Stimulated activated CD4-positive, alpha-beta T cell treated with anti-CD3 and anti-CD28 coated beads, Interleukin-15, amount 100 ng/mL, for 48 hours (primary cell): ENCODE data around the gene PRR15L.

Experiments
- DNase-seq, 2 donors: peaks; one replicate each; pipeline ENCODE4 v3.0.0-alpha.2; 2020; ENCODE audit warnings: low read depth in 2 of 2

PRR15L gene

DNA sequence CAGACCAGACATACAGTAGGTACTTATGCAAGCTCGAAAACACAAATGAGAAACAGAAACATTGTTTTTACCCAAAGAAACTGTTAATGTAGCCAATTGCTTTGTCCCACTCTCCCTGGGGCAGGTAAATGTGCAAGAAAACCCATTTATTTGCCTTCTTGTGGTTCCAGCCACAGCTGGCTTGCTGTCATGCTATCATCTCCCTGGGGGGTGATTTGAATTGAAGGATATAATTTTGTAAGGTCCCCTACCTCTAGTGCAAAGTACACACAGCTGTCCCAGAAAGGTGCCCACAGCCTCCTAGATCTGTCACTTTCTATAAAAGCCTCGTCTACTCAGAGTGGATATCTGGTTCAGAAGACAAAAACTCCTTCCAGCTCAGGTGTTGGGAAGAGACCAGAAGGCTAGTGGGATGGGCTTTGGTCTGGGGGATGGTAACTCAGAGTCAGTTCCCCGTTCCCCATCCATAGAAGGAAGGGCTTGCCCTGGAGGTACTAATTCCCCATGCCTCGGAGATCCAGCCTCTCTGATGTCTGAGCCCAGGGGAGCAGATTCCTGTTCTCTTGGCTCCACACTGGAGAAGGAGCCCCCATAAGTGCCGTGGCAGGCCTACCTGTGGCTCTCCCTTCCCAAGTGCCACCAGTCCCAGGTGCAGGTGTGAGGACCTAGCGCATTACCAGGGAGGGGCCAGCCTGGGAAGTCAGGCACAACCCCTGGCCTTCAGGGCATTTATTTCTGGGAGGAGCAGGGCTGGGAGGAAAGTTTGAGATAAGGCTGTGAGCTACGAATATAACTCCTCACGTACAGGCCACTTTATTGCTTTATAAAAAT is 2.4 kb upstream of the PRR15L start:
- DNase-seq: no peak

DNA sequence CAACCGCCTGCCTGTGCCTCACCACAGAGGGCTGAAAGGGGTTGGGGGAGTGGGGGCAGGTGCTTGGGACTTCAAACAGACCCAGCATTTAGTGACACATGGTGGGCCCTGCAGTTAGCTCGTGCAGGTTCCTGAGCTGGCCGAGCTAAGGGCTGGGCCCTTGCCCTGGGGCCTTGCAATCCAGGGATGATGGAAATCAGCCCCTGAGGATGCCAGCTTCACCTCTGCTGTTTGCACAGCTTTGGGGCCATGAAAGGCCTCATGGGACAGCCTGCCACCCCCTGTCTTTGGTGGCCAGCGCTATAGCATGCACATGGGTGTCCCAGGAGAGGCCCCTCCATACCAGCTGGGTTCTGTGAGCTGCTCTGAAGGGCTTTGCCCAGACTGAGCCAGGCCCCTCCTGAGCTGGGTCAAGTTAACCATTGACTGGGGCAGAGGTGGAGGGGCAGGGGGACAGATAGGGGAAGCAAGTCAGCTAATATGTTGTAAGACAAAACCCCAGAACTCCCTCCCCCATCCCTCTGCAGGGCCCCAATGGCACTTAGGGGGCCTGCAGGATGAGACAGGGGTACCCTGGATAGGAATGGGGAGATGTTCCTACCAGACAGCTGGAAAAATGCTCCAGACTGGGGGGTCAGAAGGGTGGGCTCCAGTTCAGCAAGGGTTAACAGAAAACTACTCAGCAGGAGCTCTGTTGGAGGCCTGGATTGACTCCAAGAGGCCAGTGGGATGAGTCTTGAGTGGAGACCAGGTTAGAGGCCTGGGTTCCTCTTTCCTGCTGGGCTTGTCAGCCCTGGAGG is 692 bp downstream of the PRR15L start:
- DNase-seq: no peak

DNA sequence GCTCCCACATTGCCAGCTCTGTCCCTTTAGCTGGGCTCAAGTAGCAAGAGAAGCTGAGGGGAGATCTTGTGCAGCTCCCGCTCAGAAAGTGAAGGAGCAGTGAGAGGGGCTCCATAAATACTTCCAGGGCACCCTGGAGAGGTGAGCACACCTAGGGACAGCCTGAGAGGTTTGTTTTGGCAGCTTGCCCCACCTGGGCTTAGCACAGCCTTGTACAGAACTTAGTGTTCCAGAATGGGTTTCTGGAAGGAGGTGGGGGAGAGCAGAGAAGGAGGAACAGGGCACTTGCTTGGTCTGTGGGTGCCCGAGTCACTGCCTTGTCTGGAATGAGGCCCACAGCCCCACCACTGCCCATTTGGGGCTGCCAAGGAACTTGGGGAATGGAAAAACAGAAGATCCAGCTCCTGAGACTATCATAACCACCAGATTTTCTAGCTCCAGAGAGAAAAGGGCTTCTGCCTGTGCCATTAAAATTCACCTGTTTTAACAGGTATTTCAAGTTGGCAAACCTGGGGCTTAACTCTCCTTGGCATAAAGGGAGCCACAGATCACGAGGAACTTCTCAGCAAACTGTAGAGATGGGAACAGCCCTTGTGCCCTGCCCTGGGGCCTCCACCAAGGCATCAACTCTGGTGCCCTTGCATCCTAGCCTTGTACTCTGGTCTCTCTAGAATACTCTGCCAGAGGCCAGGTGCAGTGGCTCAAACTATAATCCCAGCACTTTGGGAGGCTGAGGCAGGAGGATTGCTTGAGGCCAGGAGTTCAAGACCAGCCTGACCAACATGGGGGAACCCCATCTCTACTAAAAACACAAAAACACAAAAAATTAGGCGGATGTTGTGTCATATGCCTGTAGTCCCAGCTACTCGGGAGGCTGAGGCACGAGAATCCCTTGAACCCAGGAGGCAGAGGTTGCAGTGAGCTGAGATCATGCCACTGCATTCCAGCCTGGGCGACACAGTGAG is 1.9 kb downstream of the PRR15L start:
- no peak for DNase-seq

DNA sequence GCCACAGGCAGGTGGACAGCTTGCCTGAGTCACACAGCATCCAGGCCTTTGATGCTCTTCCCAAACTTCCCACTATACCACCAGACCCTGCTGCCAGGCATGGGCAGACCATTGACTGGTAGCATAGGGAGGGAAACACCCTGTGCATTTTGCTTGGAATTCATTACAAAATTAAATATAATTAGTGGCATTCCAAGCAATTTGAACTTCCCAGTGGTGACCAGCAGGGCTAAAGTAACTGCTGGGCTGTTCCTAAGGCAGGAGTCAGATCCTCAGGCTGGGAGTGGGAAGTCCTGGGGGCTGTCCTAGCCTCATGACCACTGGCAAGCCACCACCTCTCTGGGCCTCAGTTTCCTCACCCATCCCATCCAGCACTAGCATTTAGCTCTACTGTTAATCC is 3.8 kb downstream of the PRR15L start:
- no peak for DNase-seq

DNA sequence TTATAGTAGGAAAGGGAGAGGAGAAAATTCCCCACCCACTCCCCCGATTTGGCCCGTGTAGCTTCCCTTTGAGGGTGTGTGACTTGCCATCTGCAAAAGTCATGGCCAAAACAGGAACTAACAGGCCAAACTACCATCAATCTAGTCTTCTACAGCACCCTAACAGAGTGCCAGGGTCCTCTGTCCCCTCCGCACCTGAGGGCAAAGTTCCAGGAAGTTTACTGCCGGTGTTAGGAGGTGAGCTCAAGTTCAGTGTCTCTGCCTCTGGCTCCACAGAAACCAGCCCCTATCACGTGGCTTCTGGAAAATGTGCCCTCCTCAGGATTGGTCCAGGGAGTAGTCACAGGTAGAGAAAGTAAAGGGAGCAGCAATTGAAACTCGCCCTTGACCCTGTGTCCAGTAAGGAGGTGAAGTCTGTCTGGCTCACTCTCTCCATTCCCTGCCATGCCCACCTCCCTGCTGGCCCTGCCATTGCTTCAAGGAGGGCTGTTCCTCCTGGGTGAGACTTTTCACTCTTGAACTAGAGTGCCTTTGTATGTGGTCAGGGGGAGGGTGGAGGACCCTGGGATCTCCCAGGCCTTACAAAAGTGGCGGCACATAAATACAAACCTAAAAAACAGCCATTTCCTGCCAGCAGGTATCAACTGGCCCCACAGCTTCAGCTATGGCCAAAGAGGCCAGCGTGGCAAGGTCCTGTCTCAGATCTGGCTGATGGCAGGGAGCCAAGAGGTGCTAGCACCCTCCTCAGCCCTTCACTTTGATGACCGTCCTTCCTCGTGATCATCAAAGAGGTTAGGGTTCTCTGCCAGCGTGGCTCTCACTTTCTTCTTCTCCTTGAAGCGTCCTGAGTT is 5.3 kb downstream of the PRR15L start:
- no peak for DNase-seq

DNA sequence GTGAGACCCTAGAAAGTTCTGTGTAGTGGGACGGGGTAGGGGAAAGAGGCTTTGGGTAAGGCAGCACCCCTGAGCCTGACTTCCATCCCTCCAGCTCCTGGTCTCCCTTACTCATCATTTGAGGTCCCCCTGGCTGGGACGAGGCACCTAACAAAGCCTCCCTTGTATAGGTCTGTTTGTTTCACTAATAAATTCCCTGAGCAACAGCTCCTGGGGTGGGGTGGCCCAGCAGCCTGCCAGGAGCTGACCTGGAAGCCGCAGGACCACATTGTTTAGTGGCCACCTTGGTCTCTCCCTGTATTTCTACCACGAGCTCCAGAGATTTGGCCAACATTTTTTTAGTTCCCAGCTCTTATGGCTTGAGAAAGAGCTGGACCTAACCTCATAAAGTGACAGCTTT is 7.2 kb downstream of the PRR15L start:
- no peak for DNase-seq

DNA sequence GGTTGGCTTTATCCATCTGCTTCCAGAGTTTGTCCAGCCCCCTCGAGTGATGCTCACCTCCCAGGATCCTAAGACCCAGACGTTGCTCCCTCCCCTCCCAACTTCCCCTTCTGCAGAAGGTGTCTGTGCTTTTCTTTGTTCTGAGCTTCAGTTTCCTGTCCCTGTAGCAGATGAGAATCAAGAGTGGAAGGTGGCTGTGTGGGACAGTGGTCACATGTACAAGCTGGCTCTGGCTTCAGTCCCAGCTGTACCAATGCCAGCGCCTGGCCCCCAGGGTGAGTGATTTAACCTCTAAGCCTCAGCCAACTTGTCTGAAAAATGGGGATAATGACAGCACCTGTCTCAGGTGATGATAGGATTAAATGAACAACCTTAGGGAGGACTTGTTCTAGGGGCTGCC is 7.7 kb downstream of the PRR15L start:
- DNase-seq: no peak

DNA sequence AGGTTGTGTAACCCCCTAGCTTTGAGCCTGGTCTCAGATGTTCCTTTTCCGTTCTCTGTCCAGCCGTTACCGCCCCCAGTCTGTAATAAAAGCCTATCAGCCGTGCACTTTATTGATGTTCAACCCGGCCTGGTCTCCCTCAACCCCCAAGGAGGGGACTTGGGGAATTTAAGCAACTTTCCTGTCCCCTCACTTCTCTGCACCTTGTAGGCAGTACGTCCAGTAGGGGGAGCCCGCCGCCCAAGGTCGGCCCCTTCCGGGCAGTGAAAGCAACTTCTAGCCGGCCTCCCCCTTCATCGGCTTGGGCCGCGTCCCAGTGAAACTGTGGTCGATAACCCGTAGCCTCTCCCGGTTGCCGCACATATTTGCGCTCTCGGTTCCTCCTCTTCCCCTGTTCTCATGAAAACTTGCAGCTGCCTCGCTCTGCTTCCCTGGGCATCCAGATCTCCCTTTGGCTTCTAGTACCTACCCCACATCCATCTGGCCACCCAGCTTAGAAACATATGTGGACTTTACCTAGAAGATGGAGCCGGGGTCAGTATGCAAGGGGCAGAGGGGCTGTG is 8.4 kb downstream of the PRR15L start:
- DNase-seq: peak; percentile 55 to 80

DNA sequence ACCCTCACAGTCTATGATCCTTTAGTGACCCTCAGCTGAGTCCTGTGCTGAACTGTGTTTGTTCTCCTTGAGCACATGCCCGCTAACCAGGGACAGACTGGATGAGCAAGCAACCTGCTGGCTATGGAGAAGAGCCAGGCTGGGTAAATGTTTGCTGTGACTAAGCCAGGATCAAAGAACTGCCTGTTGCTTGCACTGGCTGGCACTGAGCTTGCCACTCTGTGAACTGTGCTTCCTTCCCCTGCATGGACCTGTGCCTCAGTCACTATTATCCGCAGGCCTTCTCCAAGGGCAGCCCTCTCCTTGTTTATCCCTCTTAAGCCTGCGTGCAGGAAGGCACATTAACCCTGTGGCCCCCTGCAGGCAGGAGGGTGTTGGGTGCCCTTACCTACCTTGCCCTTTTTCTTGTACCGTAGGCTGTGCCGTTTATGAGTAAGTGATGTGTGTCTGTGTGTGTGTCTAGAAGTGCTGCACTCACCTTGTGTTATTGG is 8.9 kb downstream of the PRR15L start:
- no peak for DNase-seq

DNA sequence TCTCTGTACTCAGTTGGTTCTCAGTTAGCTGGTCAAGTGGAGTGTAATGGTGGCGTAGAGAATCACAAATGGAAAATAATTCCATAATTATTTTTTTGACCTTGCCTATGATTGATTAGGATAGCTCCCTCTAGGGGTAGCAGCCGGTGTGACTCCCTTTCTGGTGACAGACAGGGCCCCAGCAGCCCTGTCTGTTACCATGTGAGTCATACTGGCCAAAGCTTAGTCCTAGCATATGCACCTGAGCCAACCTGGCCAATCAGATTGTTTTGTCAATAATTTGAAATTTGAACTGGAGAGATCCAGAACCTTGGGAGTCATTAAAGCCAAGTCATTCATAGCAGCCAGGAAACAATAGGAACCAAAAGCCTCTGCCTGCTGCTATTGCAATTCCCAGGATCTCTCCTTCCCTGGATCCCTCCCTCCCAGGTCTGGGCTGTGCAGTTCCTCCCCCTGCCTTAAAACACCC is 10.7 kb downstream of the PRR15L start:
- peak; percentile 64 to 72 for DNase-seq

DNA sequence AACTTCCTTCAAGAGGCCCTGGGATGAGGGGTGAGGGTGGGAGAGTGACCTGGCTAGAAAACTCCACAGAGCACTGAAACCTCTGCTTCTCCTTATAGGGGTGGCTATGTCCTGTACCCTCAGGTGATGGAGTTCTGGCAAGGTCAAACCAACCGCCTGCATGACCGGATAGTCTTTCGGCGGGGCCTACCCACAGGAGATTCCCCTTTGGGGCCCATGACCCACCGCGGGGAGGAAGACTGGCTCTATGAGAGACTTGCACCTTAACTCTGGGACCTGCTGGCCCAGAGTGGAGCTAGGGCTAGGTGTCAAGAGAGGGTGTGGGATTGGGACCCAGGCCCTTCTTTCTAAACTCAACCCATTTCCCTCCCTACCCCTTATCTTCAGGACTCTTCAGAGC is 11.2 kb downstream of the PRR15L start:
- DNase-seq: no peak

DNA sequence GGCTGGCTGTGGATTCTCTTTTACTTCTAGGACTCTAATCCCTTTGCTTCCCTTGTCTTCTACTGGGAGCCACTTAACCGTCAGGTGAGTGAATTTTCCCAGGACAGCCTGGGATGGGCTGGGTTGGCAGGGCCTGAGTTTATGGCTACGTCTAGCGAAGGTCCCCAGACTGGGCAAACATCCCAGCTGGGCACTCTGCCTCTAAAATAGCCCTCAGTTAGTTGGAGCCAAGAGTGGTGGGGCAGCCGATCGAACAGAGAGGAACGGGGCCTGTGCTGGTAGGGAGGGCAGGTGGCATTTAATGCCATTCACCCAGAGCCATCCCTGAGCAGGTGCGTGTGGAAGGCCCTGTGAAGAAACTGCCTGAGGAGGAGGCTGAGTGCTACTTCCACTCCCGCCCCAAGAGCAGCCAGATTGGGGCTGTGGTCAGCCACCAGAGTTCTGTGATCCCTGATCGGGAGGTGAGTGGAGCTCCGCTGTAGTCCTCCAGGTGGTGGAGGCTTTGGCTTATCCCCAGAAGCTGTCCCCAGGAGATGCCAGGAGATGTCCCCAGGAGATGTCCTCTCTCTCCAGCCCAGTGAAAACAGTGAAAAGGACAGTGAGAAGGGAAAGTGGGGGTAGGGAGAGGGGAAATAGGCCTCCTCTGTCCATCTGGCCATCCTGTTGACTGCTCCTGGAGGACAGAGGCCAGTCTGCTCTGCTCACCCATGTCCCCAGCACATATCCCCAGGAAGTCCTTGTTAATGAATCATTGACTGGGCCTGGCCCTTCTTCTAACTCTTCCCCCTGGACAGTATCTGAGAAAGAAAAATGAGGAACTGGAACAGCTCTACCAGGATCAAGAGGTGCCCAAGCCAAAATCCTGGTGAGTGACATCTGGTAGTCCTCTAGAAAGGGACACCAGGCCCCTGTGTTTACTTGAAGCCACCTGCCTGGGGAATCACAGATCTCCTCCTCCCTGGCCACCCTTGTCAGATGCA is 11.9 kb downstream of the PRR15L start:
- no peak for DNase-seq

DNA sequence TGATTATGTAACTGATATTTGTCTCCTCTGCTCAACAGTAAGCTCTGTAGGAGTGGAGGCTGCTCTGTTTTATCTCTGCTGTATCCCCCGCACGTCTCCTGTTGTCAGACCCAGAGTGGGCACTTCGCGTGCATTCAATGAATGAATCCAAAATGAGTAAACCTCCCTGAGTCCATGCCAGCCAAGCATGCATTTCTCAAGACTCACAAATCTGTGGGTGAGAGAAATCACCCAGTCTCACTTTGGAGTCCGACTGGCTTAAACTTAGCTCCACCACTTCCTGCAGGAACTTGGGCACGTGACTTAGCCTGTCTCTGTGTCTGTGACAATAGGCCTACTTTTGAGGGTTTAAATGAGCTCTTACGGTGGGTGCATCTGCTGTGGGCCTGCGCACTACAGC is 12.6 kb downstream of the PRR15L start:
- no peak for DNase-seq

DNA sequence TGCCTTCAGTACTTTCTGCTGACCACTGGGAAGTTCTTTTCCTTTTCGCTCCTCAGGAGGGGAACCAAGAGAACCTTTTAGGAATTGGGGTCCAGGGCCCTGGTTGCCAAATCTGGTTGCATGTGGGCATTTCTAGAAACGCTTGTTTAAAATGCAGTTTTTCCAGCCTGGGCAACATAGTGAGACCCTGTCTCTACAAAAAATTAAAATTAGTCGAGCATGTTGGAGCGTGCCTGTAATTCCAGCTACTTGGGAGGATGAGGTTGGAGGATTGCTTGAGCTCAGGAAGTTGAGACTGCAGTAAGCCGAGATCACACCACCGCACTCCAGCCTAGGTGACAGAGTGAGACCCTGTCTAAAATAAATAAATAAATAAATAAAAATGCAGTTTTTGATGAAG is 15.1 kb downstream of the PRR15L start:
- no peak for DNase-seq

DNA sequence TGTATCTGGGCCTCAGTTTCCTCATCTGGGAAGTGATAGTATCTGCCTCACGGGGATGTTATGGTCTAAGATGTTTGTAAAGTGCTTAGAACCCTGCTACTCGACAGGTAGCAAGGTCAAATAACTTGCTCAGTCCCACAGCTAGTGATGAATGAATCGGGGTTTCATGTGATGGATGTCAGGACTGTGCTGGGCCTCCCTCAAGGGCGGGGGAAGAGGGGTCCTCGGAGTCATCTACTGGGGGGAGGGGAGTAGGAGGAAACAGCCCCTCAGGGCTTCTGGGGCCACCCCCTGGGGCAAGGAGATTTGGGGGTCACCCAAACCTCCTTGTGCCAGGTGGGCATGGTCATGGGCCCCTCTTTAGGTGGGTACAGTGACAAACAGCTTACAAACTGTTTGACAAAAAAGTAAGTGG is 15.6 kb downstream of the PRR15L start:
- DNase-seq: no peak

DNA sequence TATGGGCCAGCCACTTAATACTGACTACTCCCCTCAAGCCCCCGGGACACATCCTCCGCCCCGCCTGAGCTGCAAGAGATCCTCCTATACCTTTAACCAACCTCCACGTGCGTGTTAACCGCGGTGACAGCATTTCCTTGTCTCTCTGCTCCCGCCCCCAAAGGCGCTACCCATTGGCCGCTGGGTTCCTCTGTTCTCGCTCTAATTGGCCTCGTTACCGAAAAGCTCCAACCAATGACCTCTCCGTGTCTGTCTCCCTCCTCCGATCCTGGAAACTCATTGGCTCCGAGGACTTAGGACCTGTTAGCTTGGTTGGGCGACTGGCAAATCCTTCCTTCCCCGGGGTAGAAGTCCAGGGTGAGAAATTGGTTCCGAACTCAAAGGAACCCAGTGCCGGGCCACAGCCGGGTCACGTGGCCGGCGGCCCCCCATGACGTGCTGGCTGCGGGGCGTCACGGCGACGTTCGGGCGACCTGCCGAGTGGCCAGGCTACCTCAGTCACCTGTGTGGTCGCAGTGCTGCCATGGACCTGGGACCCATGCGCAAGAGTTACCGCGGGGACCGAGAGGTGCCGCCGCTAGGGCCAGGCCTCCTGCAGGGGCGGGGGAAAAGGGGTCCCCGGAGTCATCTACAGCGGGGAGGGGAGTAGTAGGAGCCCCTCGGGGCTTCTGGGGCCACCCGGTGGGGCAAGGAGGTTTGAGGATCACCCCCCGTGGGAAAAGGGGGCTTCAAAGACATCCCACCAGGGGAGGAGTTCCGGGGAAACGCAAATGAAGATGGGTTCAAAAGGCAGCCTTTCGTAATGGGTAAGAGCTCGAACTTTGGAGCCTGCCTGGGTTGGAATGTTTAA is 16.2 kb downstream of the PRR15L start, which contains the start of gene PNPO:
Gene PNPO (plus strand): TSS at position 326 of the 850 bp plus-strand sequence. CDS start 105 bp downstream, at position 431.
- peak; percentile 94 to 96 for DNase-seq

DNA sequence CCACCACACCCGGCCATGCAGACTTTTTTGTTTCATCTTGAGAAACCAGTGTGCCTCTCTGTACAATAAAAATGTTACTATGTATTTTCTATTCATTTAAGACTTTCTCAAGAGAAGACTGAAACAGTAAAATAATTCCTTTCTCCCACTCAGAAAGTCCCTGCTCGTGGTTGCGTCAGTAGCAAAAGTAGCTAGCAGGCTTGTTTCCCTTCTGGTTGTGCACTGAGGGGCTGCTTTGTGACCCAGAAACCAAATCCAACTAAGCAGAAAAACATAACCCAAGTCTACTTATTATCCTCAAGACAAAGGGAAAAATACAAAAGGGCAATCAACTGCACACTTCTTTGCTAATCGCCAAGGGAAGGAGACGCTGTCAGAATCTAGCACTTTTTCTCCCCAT is 19.7 kb downstream of the PRR15L start:
- DNase-seq: no peak

DNA sequence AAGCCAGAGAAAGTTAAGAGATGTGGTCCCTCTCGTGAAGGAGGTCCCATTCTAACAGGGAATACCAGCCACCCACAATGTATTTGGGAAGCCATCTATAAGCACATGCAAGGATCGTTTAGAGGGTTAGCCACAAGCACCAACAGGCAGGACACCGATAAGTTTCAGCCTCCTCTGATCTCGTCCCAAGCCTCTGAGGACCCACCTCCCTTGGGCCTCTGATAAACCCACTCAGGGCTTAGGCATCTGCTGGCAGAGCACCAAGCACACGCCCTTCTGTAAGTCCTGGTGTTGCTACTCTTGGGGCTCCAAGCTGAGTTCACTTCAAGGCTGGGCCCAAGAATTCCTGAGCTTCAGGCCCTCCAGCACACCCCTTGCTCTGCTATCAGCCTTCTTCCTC is 21.7 kb downstream of the PRR15L start:
- DNase-seq: no peak
